GM19395 (cell line): Measurements from ENCODE around the gene ACOT7.

Experiments
- ATAC-seq: cut with Tn5 transposase; IDR thresholded peaks from one replicate; pipeline ENCODE4 v1.9.1; 2021; ENCODE audit warnings: mild to moderate bottlenecking, moderate library complexity; ENCODE audit not compliant: unreplicated experiment

Gene ACOT7

GRCh38 chr1:6253380-6253779 is 140.2 kb downstream of the ACOT7 start:
- ATAC-seq, result no peak

- no peak for ATAC-seq
These were observed 141.2 kb downstream of the ACOT7 start for GRCh38 chr1:6252374-6252710.

GRCh38 chr1:6251681-6252373 is 141.7 kb downstream of the ACOT7 start:
- ATAC-seq, result no peak

- ATAC-seq, result no peak
These were observed 142.3 kb downstream of the ACOT7 start for GRCh38 chr1:6251233-6251632.

- ATAC-seq, result no peak
These were observed 143.6 kb downstream of the ACOT7 start for GRCh38 chr1:6249739-6250689.

GRCh38 chr1:6248932-6249738 is 144.4 kb downstream of the ACOT7 start:
- ATAC-seq, result no peak

GRCh38 chr1:6248161-6248776 is 145.3 kb downstream of the ACOT7 start:
- no peak for ATAC-seq

GRCh38 chr1:6247651-6248050 is 145.9 kb downstream of the ACOT7 start:
- ATAC-seq, result no peak

GRCh38 chr1:6246497-6247467 is 146.8 kb downstream of the ACOT7 start:
- ATAC-seq, result no peak

- no peak for ATAC-seq
These were observed 147.6 kb downstream of the ACOT7 start for GRCh38 chr1:6245869-6246496.

GRCh38 chr1:6245086-6245868 is 148.3 kb downstream of the ACOT7 start:
- ATAC-seq, result no peak

GRCh38 chr1:6244401-6245049 is 149.0 kb downstream of the ACOT7 start:
- no peak for ATAC-seq

- no peak for ATAC-seq
These were observed 149.6 kb downstream of the ACOT7 start, which contains the start of gene HES3 for GRCh38 chr1:6243993-6244392. Gene HES3, plus strand, starts transcription at chr1:6244179. Its CDS starts 187 bp downstream, at chr1:6244366.

GRCh38 chr1:6243053-6243834 is 150.3 kb downstream of the ACOT7 start:
- no peak for ATAC-seq

- no peak for ATAC-seq
These were observed 151.5 kb downstream of the ACOT7 start for GRCh38 chr1:6241887-6242740.
